Glomerular endothelial cell (primary cell): ENCODE results near the gene ANKRD33B. TPM values are rescaled to one million over a fixed set of nuclear protein-coding genes. Genes with fewer than 3 reads are reported as not detected.

Experiments
- total RNA-seq: library from RNA; depleted of rRNA; stranded (reverse); fragments of >200 nt; gene quantifications from 2 replicates; pipeline ENCODE4 v1.2.3, GENCODE V29; 2015

The ANKRD33B gene
- total RNA-seq, 1 donor from 2014 or later = 6.1 TPM

Other genes starting within 250 kb of the ANKRD33B start
- gene MARCHF6, start 210.4 kb upstream of the ANKRD33B start, total RNA-seq = 51.5 and 61.3 TPM in 2 replicates
- gene ROPN1L, start 122.2 kb upstream of the ANKRD33B start, total RNA-seq = 1.5 and 4.2 TPM in 2 replicates
- gene DAP, start 197.2 kb downstream of the ANKRD33B start, total RNA-seq = 106 and 118 TPM in 2 replicates